GM18858 (cell line): Measurements from ENCODE around the gene RAD51B.

ENCODE experiments used
- ATAC-seq: cut with Tn5 transposase; IDR thresholded peaks from one replicate; pipeline ENCODE4 v1.9.1; 2021; ENCODE audit not compliant: unreplicated experiment

RAD51B gene

DNA sequence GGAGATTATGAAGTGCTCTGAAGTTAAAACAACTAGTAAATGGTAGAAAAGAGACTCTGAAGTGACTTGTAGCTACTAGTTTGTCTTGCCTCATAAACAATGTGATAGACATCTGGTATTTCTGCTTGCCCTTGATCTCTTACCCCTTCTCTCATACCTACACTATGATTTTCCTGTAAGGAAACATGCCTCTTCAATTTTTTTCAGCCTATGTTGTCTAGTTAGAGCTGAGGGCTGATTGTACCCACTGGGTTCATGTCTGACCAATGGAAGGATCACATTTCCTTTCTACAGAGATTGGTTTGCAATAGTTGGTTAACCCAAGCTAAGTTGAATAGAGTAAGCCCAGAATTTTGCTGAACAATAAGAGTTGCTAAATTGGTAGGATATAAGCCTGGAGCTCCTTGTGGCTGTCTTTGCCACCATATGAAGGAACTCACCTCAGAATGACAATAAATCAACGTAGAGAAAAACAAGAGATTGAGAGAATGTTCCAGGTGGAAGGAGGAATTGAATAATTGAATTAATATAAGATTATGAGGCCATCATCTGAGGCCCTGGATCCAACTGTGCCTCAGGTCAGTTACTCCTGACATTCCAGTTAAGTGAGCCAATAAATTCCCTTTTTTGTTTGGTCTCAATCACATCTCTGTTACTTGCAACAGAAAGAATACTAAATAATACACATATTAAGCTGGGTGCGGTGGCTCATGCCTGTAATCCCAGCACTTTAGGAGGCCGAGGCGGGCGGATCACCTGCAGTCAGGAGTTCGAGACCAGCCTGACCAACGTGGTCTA is 626.9 kb downstream of the RAD51B start:
- no peak for ATAC-seq

DNA sequence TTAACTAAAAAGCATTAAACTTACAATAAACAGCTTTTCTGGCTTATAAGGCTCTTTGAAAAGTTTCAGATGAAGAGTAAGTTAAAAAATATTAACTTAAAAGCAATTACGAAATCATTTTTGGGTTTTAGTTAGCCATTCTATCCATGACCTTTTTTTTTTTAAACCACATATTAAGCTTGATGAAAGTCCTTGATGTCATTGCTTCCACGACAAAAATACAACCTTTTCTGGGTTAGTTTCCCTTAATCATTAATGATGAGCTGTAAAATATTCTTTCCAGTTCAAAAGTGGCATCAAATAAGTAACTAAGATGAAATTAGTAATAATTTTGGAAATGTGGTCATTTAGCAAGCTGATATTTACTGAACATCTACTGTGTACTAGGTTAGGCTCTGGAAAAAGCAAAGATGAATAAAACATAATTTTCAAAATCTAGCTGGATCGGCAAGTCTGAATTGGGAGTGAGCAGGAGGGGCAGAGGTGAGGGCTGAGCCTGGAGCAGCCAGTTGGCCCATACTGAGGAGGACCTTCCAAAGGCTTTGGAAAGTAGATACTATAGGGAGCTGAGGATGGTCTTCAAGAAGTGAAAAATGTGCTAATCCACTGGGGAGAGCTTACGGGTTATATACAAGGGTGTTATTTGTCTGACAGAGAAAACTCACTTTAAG is 628.1 kb downstream of the RAD51B start:
- no peak for ATAC-seq

DNA sequence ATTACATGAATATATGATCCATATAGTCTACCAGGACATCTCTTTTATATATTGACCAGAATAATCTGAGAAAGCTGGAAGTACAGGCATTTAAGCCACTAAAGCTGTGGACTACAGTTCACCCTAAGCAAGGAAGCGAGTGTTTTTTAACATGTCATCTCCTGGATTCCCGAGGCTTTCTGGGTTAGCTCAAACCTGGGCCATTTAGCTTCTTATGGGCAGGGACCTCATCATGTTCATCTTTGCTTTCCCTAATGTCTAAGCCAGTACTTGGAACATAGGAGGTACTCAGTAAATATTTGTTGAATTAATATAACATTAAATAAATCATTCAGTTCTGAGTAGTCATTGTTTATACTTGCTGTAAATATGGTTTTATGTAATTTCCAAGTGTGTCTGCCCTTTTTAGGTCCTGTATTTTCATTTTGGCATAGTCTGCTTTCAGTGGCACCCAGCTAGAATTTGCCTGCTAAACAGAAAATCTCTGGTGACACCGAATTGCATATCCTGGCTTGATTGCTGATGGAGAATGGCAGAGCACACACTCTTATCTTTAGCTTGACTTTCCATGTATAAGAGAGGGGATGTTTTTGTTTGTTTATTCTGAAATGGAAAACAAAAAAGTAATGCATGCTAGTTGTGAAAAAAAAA is 628.8 kb downstream of the RAD51B start:
- ATAC-seq: no peak

DNA sequence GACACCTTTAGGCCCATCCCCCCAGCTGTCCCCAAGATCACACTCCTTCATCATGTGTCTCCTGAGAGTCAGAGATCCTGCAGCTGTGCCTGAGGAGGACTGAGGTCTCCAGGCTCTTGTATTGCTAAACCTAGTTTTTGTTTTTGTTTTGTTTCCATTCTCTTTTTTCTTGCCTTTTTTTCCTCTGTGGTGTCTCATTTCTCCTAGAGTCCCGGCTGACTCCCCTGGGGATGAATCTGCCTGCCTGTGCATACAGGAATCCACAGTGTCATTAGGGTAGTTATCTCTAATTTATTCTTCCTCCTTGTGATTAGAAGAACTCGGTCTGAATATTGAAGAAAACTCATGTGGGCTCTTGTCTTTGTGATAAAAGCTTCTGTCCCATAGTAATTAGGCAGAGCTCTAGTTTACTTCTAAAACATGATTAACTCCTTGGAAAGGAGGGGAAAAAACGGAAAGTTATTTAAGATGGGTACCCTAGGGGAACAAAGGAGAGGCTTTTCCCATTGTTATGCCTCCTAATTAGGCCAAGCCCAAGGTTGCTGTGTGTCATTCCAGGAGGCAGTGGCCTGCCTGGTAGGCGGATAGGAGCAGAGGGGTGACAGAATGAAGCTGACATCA is 630.1 kb downstream of the RAD51B start:
- no peak for ATAC-seq

DNA sequence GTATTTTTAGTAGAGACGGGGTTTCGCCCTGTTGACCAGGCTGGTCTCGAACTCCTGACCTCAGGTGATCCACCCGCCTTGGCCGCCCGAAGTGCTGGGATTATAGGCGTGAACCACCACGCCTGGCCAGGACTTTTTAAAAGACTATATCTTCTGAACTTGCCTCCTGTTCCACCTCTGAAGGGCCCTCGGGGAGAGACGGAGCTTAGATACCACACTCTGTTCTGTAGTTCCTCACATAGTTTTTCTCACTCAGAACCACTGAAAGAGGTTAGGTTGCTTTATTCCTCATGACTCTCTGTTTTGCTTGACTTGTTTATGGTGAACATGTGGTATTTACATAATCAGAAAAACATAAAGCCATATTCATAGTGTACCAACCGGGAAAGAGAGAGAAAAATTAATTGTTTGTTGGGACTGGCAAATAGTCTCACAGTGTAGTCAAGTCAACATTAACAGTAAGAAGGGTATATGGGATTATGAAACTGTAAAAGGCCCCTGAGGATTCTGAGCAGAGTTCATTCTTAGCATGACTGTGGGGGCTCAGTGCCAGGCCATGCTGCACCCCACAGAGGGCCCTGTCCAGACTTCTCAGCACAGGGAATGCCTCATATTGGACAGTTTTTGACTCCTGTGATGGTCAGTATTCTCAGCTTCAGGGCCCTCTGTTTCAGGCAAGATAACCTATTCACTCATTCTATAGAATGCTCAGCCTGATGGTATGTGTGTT is 631.0 kb downstream of the RAD51B start:
- ATAC-seq: no peak

DNA sequence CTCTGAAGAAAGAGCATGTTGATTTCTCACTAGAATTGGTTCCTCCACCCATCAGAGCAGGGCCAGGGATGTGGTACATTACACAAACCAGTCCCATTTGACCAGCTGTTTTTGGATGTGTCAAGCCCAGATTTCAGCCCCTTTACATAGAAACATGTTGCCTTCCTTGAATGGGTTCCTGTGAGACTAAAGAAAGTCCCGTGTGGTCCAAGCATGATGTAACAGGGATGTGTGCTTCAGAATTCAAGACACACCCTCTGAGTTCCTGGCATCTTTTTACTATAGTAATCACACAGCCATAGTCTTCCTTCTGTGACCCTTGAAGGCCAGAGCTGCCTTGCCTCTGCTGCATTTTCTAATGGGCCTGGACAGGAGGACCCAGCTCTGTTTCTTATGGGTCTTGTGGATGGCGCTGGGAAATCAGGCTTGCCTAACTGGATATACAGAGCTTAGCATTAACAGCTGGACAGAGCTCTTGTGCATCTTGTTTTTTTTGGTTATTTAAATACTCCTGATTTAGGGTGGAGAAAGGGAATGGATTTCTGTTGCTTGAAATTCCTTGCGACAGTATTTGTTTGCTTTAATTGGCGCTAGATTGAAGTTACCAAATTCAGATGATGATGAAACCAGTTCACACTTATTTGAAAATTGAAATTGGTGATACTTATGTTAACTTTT is 632.3 kb downstream of the RAD51B start:
- ATAC-seq: no peak

DNA sequence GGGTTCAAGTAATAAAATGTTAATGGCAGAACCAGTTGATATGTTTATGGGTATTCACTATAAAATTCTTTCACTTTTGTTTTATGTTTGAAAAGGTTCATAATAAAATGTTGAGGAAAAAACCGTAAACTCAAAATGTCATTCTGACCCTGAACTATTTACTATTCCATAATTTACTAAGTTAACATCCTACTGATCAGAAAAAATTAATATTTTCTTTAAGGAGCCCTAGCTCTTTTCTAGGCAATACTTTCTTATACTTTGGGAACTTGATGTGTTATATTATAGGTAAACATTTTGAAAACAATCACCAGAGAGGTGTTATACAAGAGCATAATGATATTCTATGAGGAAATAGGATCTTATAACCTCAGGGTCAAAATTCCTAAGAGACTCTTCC is 638.7 kb downstream of the RAD51B start:
- no peak for ATAC-seq

DNA sequence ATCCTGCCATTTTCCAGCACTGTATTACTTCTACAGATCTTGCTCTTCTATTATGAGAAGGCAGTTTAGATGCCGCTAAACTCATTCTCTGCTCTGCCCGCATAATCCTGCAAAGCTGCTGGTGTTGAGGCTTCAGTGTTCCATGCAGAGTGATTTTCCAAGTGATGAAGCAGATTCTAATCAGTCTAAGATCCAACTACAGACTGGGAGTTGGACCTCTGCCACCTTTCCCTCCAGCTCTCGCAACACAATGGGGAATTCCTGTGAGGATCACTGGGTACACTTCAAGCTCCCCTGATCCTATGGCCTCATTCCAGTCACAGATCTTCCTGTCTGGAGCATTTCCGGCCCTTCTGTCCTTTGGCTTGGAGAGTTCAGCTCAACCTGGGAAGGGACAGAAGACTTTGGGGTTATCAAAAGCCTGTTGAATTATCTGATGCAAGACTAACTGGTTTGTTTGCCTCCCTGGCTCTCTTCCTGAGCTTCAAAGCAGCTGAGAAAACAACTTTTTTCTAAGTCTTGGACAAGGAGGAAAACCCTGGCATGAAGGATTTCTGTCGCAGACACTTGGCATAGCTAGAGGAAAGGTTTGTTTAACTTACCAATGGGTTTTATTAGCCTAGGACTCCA is 639.4 kb downstream of the RAD51B start:
- ATAC-seq: no peak

DNA sequence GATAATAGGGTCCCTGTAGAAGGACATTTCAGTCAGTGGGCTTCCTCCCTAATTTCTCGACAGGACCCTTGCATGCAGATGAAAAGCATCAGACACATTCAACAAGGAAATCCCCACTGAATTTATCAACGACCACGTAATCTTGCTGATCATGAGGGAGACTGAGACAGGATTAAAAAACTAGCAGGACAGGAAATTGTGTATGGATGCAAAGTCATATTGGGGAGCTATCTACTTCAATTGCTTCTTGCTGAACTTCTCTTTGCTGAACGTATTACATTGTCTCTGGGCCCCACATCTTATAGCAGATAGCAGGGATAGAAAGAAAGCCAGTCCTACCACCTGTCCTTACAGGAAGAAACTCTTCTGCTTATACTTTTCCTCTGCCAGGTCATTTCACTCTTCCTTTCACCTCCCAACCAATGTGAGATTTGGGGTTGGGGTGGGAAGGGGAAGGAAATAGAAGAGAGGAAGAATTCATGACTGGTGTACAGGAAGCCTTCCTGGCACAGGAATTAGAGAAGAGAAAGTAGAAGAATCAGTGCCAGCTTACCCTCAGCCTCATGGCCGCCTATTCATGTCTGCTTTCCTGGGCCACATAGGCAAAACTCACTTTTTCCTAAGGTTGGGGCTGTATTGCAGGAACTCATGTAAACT is 640.0 kb downstream of the RAD51B start:
- ATAC-seq: no peak

DNA sequence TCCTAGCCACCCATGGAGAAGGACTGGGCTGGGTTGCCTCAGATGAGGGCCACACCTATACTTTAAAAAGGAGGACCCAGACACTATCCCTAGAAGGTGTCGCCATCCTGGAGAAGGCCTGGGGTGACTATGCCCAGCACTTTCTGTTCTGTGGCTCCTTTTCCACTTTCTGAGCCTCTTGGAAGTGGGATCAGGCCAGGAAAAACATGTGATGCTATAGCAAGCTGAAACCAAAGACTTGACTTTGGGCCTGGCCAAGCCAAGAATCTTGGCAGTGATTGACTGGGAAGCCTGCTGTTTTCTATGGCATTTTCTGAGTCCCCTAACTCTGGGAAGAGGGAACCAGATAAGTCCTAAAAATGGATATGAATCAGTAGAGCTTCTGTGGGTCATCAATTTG is 641.0 kb downstream of the RAD51B start:
- ATAC-seq: no peak

DNA sequence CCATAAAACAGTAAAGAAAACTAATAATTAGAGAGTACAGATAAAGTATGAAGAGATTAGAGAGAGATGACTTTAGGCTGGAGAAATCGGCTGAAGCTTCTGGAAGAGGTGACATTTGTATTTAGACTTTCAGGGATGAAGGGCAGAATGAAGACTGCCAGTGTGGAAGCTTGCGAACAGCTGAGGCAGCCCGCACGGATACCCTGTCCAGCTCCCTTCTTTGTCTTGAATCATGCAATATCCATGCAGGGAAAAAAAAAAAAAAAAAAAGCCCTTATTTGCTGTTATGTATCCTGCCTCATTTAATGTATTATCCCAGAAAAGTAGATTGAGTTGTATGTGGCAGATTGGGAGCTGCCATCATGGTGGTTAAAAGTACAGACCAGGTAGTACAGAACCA is 641.5 kb downstream of the RAD51B start:
- ATAC-seq: no peak

DNA sequence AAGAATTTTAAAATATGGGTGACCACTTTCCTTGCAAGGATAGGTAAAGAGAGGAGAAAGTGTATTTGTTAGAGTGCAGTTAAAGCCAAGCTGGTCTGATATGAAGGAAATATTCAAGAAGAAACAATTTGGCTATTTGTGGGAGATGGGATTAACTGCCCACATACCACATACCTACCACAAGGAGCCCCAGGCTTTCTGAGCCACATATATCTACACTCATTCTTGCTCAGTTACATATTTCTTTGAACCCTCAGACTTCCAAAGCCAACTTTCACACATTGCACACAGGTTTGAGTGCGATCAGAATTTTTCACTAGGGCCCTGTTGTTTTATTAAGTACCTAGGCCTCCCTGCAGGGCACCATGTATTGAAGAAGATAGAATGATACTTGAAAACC is 643.1 kb downstream of the RAD51B start:
- no peak for ATAC-seq

DNA sequence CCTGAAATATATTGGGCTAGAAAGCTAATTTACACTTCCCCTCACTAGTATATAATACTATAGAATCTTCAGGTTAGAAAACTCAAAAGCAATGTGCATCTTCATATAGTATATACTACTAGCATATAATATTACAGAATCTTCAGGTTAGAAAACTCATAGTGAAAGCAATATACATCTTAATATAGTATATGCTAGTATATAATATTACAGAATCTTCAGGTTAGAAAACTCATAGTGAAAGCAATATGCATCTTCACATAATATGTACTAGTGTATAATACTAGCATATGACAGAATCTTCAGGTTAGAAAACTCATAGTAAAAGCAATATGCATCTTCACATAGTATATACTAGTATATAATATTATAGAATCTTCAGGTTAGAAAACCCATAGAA is 643.7 kb downstream of the RAD51B start:
- no peak for ATAC-seq

DNA sequence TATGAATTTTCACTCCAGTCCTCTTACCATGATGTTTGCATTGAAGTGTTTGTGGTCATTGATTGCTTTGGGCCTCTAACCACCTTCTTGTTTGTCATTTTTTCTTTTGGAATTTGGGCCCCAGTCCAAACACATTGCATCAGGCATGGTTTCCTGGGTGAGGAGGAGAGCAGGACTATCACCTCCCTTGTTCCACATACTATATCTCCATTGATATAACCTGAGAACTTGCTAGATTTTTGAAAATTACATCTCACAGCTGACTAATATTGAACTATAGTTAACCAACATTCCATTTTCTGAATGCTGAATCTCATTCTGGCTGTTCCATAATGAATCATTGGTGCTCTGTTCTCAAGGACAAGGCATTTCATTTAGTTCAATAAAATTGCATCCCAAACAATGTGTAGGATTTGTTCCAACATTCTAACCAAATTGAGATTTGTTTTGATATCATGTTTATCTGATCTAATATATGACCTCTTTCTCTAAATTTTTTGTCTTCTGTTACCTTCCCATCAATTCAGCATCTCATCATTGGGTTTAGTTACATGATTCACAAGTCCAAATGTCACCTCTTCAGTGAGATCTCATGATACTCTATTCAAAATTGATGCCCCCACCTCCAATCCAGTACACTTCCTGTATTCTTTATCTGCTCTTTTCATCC is 644.3 kb downstream of the RAD51B start:
- ATAC-seq: no peak

DNA sequence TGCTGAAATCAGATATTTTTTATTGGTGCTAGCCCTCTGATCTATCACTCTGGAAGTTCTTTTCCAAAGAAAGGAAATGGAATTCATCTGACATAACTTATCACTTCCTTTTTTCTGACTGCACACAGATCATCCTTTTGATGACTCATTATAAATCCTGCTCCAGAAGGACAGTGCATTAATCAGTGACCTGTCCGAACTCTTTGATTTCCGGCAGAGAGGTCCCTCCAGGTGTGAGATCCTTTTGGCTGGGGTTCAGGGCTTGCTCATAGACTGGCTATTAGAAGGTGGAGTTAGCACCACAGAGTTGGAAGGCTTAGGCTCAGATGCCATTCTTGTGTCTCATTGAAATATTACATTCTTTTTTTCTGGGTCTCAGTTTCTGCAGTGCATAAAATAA is 645.1 kb downstream of the RAD51B start:
- no peak for ATAC-seq

DNA sequence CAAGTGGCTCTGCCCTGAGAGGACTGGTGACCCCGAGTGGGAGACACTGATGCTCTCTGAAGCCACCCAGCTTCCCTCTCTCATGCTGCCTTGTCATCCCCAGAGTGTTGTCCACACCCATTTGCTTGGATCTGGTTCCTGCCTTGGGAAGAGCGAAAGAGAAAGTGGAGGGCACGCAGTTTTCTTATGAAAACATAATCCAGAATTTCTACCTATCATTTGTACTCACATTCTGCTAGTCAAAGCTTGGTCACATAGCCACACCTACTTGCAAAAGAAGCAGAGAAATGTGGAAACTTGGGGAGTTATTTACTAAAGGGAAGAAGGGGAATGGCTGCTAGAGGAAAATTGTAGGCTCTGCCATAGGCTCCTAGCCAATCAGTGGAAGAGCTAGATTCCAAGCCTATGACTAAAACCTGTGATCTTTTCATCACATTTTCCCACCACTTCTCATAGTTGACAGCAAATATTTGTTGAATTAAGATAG is 647.0 kb downstream of the RAD51B start:
- no peak for ATAC-seq

DNA sequence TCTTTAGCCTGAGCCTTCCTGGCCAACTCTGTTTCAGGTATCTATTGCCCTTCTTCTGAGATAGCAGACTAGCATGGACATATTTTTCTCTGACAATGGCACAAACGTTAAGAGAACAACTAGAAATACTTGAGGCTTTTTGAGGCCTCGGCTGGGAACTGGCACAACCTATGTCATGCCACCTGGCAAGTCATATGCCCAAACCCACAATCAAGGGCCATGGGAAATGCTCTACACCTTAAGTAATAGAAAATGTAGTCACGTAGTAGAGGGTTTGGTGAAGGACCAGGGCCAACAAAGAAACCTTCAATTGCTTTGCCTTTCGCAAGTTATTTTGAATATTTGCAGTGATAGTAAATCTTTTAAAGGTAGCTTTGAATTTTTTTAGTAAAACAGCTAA is 647.8 kb downstream of the RAD51B start:
- ATAC-seq: no peak

DNA sequence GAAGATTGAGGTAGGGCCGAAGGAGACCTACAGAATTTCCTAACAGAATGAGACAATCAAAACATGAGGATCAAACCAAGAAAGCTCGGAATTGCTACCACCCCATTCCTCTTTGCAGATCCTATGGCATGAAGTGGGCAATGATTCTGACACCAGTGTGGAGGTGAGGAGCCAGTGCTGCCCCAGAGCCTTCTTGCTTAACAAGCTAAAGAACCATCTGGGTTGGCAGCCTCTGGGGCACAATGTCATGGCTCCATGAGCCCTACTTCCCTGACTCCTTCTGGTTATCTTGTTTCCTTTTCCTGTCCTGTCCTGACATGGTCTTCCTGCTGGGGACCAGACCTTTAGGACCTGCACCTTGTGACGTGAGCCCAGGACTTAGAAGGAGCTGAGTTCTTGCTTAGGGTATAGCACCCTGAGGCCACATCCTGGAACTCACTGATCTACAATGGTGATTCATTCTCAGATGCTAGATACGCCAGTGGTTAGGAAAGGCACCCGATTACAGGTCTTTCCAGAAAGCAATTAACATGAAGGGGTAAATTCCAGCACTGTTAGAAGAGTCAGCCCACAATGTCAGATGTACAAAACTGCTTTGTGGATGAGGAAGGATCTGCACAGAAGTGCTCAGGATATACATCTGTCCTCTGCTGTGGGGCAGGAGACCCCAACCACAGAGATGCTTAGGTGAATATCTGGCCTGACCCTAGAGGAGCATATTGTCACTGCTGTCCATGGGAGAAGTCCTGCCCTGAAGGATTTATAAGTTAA is 649.0 kb downstream of the RAD51B start:
- no peak for ATAC-seq
